HG03025 (cell line): Measurements from ENCODE around the gene ZSCAN32.

Source experiments
- ATAC-seq: cut with Tn5 transposase; IDR thresholded peaks from one replicate; pipeline ENCODE4 v1.9.1; 2021; ENCODE audit warnings: mild to moderate bottlenecking, moderate library complexity; ENCODE audit not compliant: unreplicated experiment, low FRiP score

ZSCAN32 gene

GRCh38 chr16:3362931-3363330 is 37.9 kb downstream of the ZSCAN32 start:
- ATAC-seq = no peak

GRCh38 chr16:3358871-3359270 is 41.9 kb downstream of the ZSCAN32 start:
- no peak for ATAC-seq

- no peak for ATAC-seq
Measured at GRCh38 chr16:3356118-3356517, 44.7 kb downstream of the ZSCAN32 start.

GRCh38 chr16:3355589-3355988 is 45.2 kb downstream of the ZSCAN32 start, which contains the start of gene OR2C1:
Gene OR2C1, plus strand, starts transcription at chr16:3355889. Its CDS starts 52 bp downstream, at chr16:3355941.
- ATAC-seq = no peak

- no peak for ATAC-seq
Measured at GRCh38 chr16:3349175-3349574, 51.6 kb downstream of the ZSCAN32 start.

- ATAC-seq = no peak
Measured at GRCh38 chr16:3348547-3349167, 52.1 kb downstream of the ZSCAN32 start.

- no peak for ATAC-seq
Measured at GRCh38 chr16:3347586-3347985, 53.2 kb downstream of the ZSCAN32 start.

- ATAC-seq = no peak
Measured at GRCh38 chr16:3346041-3346440, 54.8 kb downstream of the ZSCAN32 start.
